Uterus (tissue), 2 donors: ENCODE results near the gene RABGAP1.

Source experiments
- CTCF ChIP-seq, 4 experiments: fragments of 200-600 bp in 2 of 4; fragments of 450-650 bp in 2 of 4; sonication (generic) in 2 of 4; IDR thresholded peaks; one replicate each; pipeline ENCODE4 v1.5.1; 2016 to 2019; ENCODE audit warnings: antibody characterized with exemption in 4 of 4, mild to moderate bottlenecking in 2 of 4, moderate library complexity in 1 of 4
- POLR2A ChIP-seq, 2 donors: fragments of 450-650 bp; IDR thresholded peaks; one replicate each; pipeline ENCODE4 v1.6.1; 2016; ENCODE audit warnings: antibody characterized with exemption in 2 of 2, mild to moderate bottlenecking in 1 of 2, moderate library complexity in 1 of 2

DNA sequence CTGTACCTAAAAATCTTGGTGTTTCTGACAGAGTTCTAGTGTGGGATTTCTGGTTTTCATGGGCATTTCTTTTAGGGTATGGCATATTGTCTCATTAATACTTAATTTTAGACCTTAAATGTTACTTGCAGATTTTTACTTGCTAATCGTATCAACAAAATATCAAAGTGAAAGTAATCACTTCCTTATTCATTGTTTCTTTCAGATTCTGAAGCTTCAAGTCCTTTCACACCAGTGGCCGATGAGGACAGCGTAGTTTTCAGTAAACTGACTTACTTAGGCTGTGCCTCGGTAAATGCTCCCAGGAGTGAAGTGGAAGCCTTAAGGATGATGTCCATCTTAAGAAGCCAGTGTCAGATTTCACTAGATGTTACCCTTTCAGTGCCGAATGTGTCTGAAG, 45.2 kb downstream of the RABGAP1 start:
- TF ChIP-seq CTCF (IDR thresholded peaks at IDR 0.05) (no peak), POLR2A (IDR thresholded peaks at IDR 0.05) (no peak)
